HPDE6-E6E7 (cell line): Measurements from ENCODE around the gene NSMCE4A.
"Not testable (repeated sequence)": the region's sequence is repeated elsewhere in the genome, so short reads cannot be mapped to it uniquely, and the experiment has no call there.

Experiments
- DNase-seq: peaks from one replicate; pipeline ENCODE4 v3.0.0; 2011; ENCODE audit warnings: missing footprints; ENCODE audit errors: extremely low spot score

The NSMCE4A gene

GRCh38 chr10:121988361-121989324 is 13.6 kb upstream of the NSMCE4A start, which contains the start of gene TACC2:
Gene TACC2, plus strand, starts transcription at chr10:121989163. Its CDS starts 32,819 bp downstream, at chr10:122021982.
- no peak for DNase-seq

- no peak for DNase-seq
Observed at GRCh38 chr10:121984463-121984862, 9.4 kb upstream of the NSMCE4A start.

GRCh38 chr10:121983852-121984251 is 8.8 kb upstream of the NSMCE4A start:
- DNase-seq: no peak

- no peak for DNase-seq
Observed at GRCh38 chr10:121981346-121981745, 6.3 kb upstream of the NSMCE4A start.

- DNase-seq: no peak
Observed at GRCh38 chr10:121978511-121978910, 3.5 kb upstream of the NSMCE4A start.

- DNase-seq: no peak
Observed at GRCh38 chr10:121976607-121977006, 1.6 kb upstream of the NSMCE4A start.

GRCh38 chr10:121975295-121976086 is 474 bp upstream of the NSMCE4A start:
- no peak for DNase-seq

GRCh38 chr10:121974019-121974534 is 940 bp downstream of the NSMCE4A start:
- DNase-seq: no peak

GRCh38 chr10:121969086-121969485 is 5.9 kb downstream of the NSMCE4A start:
- DNase-seq: not testable (repeated sequence)

- DNase-seq: no peak
Observed at GRCh38 chr10:121965996-121966395, 9.0 kb downstream of the NSMCE4A start.

- no peak for DNase-seq
Observed at GRCh38 chr10:121961456-121961855, 13.6 kb downstream of the NSMCE4A start.

GRCh38 chr10:121959671-121960070 is 15.3 kb downstream of the NSMCE4A start:
- DNase-seq: no peak

GRCh38 chr10:121956111-121957061 is 18.6 kb downstream of the NSMCE4A start:
- DNase-seq: peak; percentile 55

- no peak for DNase-seq
Observed at GRCh38 chr10:121952226-121952625, 22.8 kb downstream of the NSMCE4A start.

GRCh38 chr10:121949451-121949850 is 25.6 kb downstream of the NSMCE4A start:
- no peak for DNase-seq

GRCh38 chr10:121949049-121949448 is 26.0 kb downstream of the NSMCE4A start:
- no peak for DNase-seq

GRCh38 chr10:121947343-121948330 is 27.4 kb downstream of the NSMCE4A start:
- no peak for DNase-seq

GRCh38 chr10:121942749-121943416 is 32.1 kb downstream of the NSMCE4A start:
- no peak for DNase-seq

- DNase-seq: no peak
Observed at GRCh38 chr10:121941532-121941931, 33.5 kb downstream of the NSMCE4A start.
